Transverse colon (tissue), 4 donors: ENCODE measurements around the gene PRKCB. TPM values are rescaled to one million over a fixed set of nuclear protein-coding genes. Genes with fewer than 3 reads are reported as not detected.

Experiments
- DNase-seq: peaks from one replicate; pipeline ENCODE4 v3.0.0-alpha.2; 2019
- H3K27ac ChIP-seq, 4 donors: fragments of 200-600 bp; sonication (generic); 2 replicates each; pipeline ENCODE4 v1.5.1; 2016 to 2018; ENCODE audit warnings: inconsistent platforms in 4 of 4
- H3K27me3 ChIP-seq: fragments of 200-600 bp; sonication (generic); 2 replicates; pipeline ENCODE4 v1.5.1; 2017; ENCODE audit warnings: inconsistent platforms
- H3K36me3 ChIP-seq, 4 donors: fragments of 200-600 bp; sonication (generic); 2 replicates each; pipeline ENCODE4 v1.5.1; 2017 to 2019; ENCODE audit warnings: inconsistent platforms in 4 of 4
- H3K4me1 ChIP-seq, 4 donors: fragments of 200-600 bp; sonication (generic); 2 replicates each; pipeline ENCODE4 v1.5.1; 2017 to 2020; ENCODE audit warnings: inconsistent platforms in 4 of 4
- H3K4me3 ChIP-seq, 4 donors: fragments of 200-600 bp; sonication (generic); 1 replicate in 1 of 4; 2 replicates in 3 of 4; pipeline versions ENCODE4 v1.5.1 to v1.6.1; 2017 to 2019; ENCODE audit warnings: inconsistent platforms in 4 of 4
- H3K9me3 ChIP-seq, 2 donors: fragments of 200-600 bp; sonication (generic); 2 replicates each; pipeline ENCODE4 v1.5.1; 2017 to 2019; ENCODE audit warnings: inconsistent platforms in 2 of 2
- EP300 ChIP-seq: sonication (generic); formaldehyde crosslinking; IDR thresholded peaks from one replicate; pipeline ENCODE4 v1.6.1; 2017; ENCODE audit warnings: antibody characterized with exemption, low read depth
- POLR2A ChIP-seq: fragments of 450-650 bp; IDR thresholded peaks from one replicate; pipeline ENCODE4 v1.6.1; 2016; ENCODE audit warnings: antibody characterized with exemption, mild to moderate bottlenecking, moderate library complexity
- POLR2AphosphoS5 ChIP-seq, 3 donors: sonication (generic); formaldehyde crosslinking; IDR thresholded peaks; one replicate each; pipeline ENCODE4 v1.6.1; 2016; ENCODE audit warnings: antibody characterized with exemption in 3 of 3
- WGBS, 2 donors: methylation state at CpG; one replicate each; pipeline ENCODE4 v1.1.5; 2018; ENCODE audit warnings: low coverage in 1 of 2; 5-methylcytosine and 5-hydroxymethylcytosine counted together
- in situ Hi-C, 4 donors: fragments of 200-750 bp; cut with MboI; loops; one replicate each; pipeline versions ENCODE4 v1.15.0 to v1.15.1; 2017; ENCODE audit warnings: low sequenced_read_pairs in 3 of 4, low pct_ligation_motif_present in 1 of 4, low pct_unique_long_range_greater_than_20kb in 1 of 4
- intact Hi-C: fragments of 100-400 bp; cut with DNase I; formaldehyde crosslinking; loops from one replicate; pipeline ENCODE4 v1.15.1; 2023; ENCODE audit warnings: low total_unique reads
- total RNA-seq, 4 donors: library from RNA; depleted of rRNA; stranded (reverse); fragments of >200 nt; gene quantifications; one replicate each; pipeline ENCODE4 v1.1.0, GENCODE V29; 2016
- TF ChIP-seq, protein P1 (sequence below), 5 experiments: fragments of 200-600 bp in 3 of 5; fragments of 450-650 bp in 2 of 5; sonication (generic) in 3 of 5; IDR thresholded peaks; 1 replicate in 2 of 5; 2 replicates in 3 of 5; pipeline ENCODE4 v1.5.1; 2016 to 2017; ENCODE audit warnings: antibody characterized with exemption in 5 of 5, inconsistent platforms in 3 of 5, mild to moderate bottlenecking in 2 of 5, moderate library complexity in 1 of 5

PRKCB gene
- total RNA-seq, 4 donors from 2014 or later, result 9.0 to 28.3 (median 15.2) TPM

DNA sequence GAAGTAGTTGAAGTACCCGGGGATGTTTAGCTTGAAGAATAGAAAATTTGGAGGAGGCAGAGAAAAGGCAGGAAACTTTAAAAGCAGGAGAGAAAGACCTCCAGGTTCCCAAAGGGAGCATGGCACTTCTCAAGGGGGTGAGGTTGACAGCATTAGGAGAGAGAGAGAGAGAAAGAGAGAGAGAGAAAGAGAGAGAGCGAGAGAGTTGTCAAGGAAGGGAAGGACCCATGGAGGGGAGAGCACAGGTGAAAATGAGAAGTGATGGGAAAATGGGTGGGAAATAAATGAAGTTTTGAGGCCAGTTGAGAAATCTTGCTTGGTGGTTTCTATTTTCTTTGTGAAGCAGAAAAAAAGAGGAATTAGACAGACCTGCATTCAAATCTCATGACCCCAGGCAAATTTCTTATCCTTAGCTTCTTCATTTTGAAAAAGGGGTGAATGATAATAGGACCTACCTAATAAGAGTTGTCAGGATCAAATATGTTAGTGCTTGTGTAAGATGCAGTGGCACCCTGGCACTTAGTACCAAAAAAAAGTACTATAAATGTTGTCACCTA lies 24.0 kb downstream of the PRKCB start:
- Histone ChIP-seq H3K4me3 (no peak overlapping the region), H3K9me3 (no peaks in the 10 kb centered on the region), H3K36me3 (no peaks in the 10 kb centered on the region), H3K27me3 (no peaks in the 10 kb centered on the region), H3K4me1 (peaks cover 6 to 37% (median 14%) of the 10 kb centered on the region in 4 donors), H3K27ac (peak overlapping the region in 1 of 4 donors; percentile 8)
- WGBS, 2 donors, result 66 to 79% methylated on average over 2 of the region's 2 CpGs
- intact Hi-C loops, result no loop called here
- TF ChIP-seq, protein P1, sequence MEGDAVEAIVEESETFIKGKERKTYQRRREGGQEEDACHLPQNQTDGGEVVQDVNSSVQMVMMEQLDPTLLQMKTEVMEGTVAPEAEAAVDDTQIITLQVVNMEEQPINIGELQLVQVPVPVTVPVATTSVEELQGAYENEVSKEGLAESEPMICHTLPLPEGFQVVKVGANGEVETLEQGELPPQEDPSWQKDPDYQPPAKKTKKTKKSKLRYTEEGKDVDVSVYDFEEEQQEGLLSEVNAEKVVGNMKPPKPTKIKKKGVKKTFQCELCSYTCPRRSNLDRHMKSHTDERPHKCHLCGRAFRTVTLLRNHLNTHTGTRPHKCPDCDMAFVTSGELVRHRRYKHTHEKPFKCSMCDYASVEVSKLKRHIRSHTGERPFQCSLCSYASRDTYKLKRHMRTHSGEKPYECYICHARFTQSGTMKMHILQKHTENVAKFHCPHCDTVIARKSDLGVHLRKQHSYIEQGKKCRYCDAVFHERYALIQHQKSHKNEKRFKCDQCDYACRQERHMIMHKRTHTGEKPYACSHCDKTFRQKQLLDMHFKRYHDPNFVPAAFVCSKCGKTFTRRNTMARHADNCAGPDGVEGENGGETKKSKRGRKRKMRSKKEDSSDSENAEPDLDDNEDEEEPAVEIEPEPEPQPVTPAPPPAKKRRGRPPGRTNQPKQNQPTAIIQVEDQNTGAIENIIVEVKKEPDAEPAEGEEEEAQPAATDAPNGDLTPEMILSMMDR (IDR thresholded peaks at IDR 0.05), result no peak
- no peak for DNase-seq
- in situ Hi-C loops, result no loop called here

DNA sequence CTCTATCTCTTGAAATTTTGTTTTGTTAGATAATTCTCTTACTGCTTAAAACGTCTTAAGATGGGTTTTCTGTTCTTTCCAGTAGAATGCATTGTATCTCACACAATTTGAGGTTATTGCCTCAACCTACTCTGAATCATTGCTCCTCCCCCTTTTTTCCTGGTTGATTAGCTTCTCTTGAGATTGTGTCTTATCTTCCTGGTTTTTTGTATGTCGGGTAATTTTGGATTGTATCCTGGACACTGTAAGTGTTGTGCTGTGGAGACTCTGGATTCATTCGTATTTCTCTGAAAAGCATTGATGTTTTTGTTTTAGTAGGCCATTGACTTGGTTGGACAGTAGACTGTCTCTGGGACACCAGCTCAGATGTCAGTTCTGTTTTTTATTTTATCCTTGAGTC lies 26.1 kb downstream of the PRKCB start:
- H3K27ac ChIP-seq, result peak overlapping the region in 1 of 4 donors; percentile 31
- TF ChIP-seq POLR2A, result no peak
- no peak for TF ChIP-seq POLR2AphosphoS5 (IDR thresholded peaks at IDR 0.05)
- TF ChIP-seq EP300, result no peak
- TF ChIP-seq, protein P1 (IDR thresholded peaks at IDR 0.05), result no peak
- no peak overlapping the region for H3K4me3 ChIP-seq
- WGBS, 2 donors, result 71 to 81% methylated on average over 2 to 3 of the region's 3 CpGs
- H3K27me3 ChIP-seq, result no peaks in the 10 kb centered on the region
- in situ Hi-C loops (no loop called here), intact Hi-C loops (no loop called here)
- no peaks in the 10 kb centered on the region for H3K36me3 ChIP-seq
- H3K9me3 ChIP-seq, result no peaks in the 10 kb centered on the region
- peaks cover 6 to 37% (median 14%) of the 10 kb centered on the region in 4 donors for H3K4me1 ChIP-seq
- DNase-seq, result no peak

DNA sequence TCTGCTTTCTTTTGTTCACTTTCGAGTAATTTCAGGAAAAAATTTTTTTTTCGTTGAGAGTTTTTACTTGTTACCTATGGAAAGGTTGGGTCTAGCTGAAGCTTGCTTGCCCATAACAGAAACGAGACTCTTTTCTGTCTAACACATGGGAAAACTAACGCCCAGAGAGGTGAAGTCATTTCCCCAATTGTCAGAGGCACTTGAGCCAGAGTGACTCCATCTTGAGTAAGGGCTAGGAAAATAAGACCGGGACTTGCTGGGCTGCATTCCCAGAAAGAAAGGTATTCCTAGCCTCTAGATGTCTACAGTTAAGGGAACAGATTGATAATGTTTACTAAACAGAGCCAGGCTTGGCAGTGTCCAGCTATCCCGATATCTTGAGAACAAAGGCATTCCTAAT lies 26.8 kb downstream of the PRKCB start:
- Histone ChIP-seq H3K4me1 (peaks cover 6 to 33% (median 12%) of the 10 kb centered on the region in 4 donors), H3K27ac (peak overlapping the region in 2 of 4 donors; percentile 25 to 31), H3K9me3 (no peaks in the 10 kb centered on the region), H3K36me3 (no peaks in the 10 kb centered on the region), H3K27me3 (no peaks in the 10 kb centered on the region), H3K4me3 (no peak overlapping the region)
- TF ChIP-seq, protein P1 (IDR thresholded peaks at IDR 0.05), result no peak
- no peak for TF ChIP-seq EP300
- no peak for TF ChIP-seq POLR2AphosphoS5 (IDR thresholded peaks at IDR 0.05)
- 73 to 83% methylated on average over 2 to 6 of the region's 6 CpGs for WGBS, 2 donors
- in situ Hi-C loops, result no loop called here
- no peak for DNase-seq
- intact Hi-C loops, result no loop called here

DNA sequence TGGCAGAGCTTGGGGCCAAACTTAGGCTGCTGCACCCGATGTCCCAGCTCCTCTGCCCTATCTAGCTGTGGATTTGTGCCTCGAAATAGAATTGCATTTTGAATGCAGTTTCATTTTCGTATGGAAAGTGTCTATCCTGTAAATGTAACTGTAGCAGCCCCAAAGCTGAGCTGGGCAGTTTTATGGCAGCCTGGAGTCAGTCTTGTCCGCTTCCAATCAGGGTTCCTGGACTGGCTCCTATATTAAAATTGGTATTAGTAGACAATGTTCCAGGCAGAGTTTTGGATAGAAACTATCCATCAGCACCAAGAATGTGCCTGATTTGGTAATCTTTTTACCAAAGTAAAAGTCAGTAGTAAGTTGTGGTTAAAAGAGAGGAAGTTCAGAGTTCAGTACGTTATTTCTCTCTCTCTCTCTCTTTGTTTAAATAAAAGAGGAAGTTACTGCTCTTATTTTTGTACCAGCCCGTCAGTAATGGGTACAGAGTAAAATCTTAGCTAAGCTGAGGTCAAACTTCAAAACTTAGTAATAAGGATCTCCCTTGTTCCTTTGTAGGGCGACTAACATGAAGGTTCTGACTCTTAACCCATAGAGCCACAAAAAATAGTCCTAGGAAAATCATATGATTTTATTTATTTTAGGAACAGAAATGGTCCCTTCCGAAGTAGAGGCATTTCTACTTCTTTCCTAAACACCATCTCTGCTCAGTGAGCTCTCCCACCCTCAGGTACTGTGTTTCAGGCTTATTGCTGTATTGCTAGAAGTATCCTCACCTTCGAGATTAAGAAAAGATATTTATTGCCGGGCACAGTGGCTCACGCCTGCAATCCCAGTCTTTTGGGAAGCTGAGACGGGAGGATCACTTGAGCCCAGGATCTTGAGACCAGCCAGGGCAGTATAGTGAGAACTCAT lies 28.0 kb downstream of the PRKCB start:
- TF ChIP-seq EP300 (no peak), POLR2A (no peak), POLR2AphosphoS5 (IDR thresholded peaks at IDR 0.05) (no peak)
- TF ChIP-seq, protein P1 (IDR thresholded peaks at IDR 0.05), result no peak
- H3K27ac ChIP-seq, result peak overlapping the region; percentile 60 to 78 (median 72)
- intact Hi-C loops (no loop called here), in situ Hi-C loops (no loop called here)
- peak; percentile 31 for DNase-seq
- 24 to 30% methylated on average over 8 to 12 of the region's 12 CpGs for WGBS, 2 donors
- no peaks in the 10 kb centered on the region for H3K27me3 ChIP-seq
- H3K4me3 ChIP-seq, result peak overlapping the region in 3 of 4 donors; percentile 20 to 44 (median 30)
- peaks cover 6 to 30% (median 12%) of the 10 kb centered on the region in 4 donors for H3K4me1 ChIP-seq
- H3K9me3 ChIP-seq, result no peaks in the 10 kb centered on the region
- H3K36me3 ChIP-seq, result no peaks in the 10 kb centered on the region
